NCI-H69 (cell line): ENCODE measurements around the gene CES5A.
A peak's percentile ranks its signal among the peaks of the same experiment; 100 is the strongest.
"Not testable (repeated sequence)": the region's sequence is repeated elsewhere in the genome, so short reads cannot be mapped to it uniquely, and the experiment has no call there.

Experiments
- DNase-seq: peaks from one replicate; lab custom pipeline; 2025; lab: John Stamatoyannopoulos, UW

Gene CES5A

GRCh38 chr16:55873122-55873521 is 2.1 kb downstream of the CES5A start:
- no peak for DNase-seq

- DNase-seq: no peak
These were observed 3.0 kb downstream of the CES5A start for GRCh38 chr16:55872130-55872529.

- DNase-seq: peak; percentile 6
These were observed 3.6 kb downstream of the CES5A start for GRCh38 chr16:55871411-55872038.

- DNase-seq: no peak
These were observed 6.2 kb downstream of the CES5A start for GRCh38 chr16:55868980-55869379.

GRCh38 chr16:55868137-55868536 is 7.0 kb downstream of the CES5A start:
- DNase-seq: no peak

GRCh38 chr16:55861288-55861687 is 13.9 kb downstream of the CES5A start:
- no peak for DNase-seq

GRCh38 chr16:55857650-55858049 is 17.5 kb downstream of the CES5A start:
- not testable (repeated sequence) for DNase-seq

- DNase-seq: no peak
These were observed 18.2 kb downstream of the CES5A start for GRCh38 chr16:55856950-55857349.

- DNase-seq: no peak
These were observed 22.1 kb downstream of the CES5A start for GRCh38 chr16:55853114-55853513.

- DNase-seq: no peak
These were observed 25.6 kb downstream of the CES5A start for GRCh38 chr16:55849536-55849935.

- DNase-seq: no peak
These were observed 28.4 kb downstream of the CES5A start for GRCh38 chr16:55846598-55847346.

- no peak for DNase-seq
These were observed 32.1 kb downstream of the CES5A start for GRCh38 chr16:55843105-55843395.

- DNase-seq: peak; percentile 48
These were observed 32.6 kb downstream of the CES5A start for GRCh38 chr16:55842369-55843104.

- no peak for DNase-seq
These were observed 36.1 kb downstream of the CES5A start for GRCh38 chr16:55839115-55839514.

GRCh38 chr16:55836158-55836611 is 39.0 kb downstream of the CES5A start:
- DNase-seq: no peak

GRCh38 chr16:55835581-55835980 is 39.6 kb downstream of the CES5A start:
- no peak for DNase-seq

GRCh38 chr16:55835173-55835572 is 40.0 kb downstream of the CES5A start:
- not testable (repeated sequence) for DNase-seq

- no peak for DNase-seq
These were observed 41.1 kb downstream of the CES5A start for GRCh38 chr16:55834049-55834448.

GRCh38 chr16:55832773-55833691 is 42.1 kb downstream of the CES5A start, which contains the start of gene CES1:
CES1 (minus strand) TSS chr16:55833096; CDS start chr16:55833055, 41 bp downstream.
- DNase-seq: no peak

- DNase-seq: no peak
These were observed 42.8 kb downstream of the CES5A start for GRCh38 chr16:55832425-55832772.

- no peak for DNase-seq
These were observed 44.4 kb downstream of the CES5A start for GRCh38 chr16:55830658-55831294.
